ENCODE measurements around the gene URM1.

DNA sequence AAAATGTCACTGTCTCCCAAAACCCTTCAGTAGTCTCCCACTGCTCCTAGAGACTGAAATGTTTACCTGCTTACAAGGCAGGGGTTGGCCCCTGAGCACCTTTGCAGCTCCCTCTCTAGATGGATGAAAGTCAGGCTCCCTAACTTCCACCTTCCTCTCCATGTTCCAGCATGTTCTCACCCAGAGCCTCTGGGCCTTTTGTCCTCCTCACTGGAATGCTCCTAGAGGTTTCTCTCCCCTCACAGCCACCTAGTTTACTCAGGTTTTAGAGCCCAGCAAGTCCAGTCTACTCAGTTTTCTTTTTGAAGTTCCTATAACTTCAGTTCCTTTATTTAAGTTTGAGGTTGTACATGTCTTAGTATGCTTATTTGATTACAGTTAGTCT is 815 bp upstream of the URM1 start:
- no peak for TF ChIP-seq NFE2L2 (conservative IDR thresholded peaks at IDR 0.05; ENCODE audit: low read length)
- no peak for TF ChIP-seq ZC3H11A (IDR thresholded peaks at IDR 0.05)
- no peak for TF ChIP-seq POLR2A (IDR thresholded peaks at IDR 0.05; ENCODE audit: low read length)
- TF ChIP-seq MYC (IDR thresholded peaks at IDR 0.05; ENCODE audit: borderline replicate concordance, low read length): no peak

All from A549 (cell line).